ENCODE results near the gene RYR2. TPM values are rescaled to one million over a fixed set of nuclear protein-coding genes. Genes with fewer than 3 reads are reported as not detected.
A peak's percentile ranks its signal among the peaks of the same experiment; 100 is the strongest.

Gene RYR2
- total and polyA plus RNA-seq, 2 of the 8 experiments (the other 6 are each of a cell fraction or from before 2014, with no cell fraction given), result 1.3 to 4.4 TPM

DNA sequence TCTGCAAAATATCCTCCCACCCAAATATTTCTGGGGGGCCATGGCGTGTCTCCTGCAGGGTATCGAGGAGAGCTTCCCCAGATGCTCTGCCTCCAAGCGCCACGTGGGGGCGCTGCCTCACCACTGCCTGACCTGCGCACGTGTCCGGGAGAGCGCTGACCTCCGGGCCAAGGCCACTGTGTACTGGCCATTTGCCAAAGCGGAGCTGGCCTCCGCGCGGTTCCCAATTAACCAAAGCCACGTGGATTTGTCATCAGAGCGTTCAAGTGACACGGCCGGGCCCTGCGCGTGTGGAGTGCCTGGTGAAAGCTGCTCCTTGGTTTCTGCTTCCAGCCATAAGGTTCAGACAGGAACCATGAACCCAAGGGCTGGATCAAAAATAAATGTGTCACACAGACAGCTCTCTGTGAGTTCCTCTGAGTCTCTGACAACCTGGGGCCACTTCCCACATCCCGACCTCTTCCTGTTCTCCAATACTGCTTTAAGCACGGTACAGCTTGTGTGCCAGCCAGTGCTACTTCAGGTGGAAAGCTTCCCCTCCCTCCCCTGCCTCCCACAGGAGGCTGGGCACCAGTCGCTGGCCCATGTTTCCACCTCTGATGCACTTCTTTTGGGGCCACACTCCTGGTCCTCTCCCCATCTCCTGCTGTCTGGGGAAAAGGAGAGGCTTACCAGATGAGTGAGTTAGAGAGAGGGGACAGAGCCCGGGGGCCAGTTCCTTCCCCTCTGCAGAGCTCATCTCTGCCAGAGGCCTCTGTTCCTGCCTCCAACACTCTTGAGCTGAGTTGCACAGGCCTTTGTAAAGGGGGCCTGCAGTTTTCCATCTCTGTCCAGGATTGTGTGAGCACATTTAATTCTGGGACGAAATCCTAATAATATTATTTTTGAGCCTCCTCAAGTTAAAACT is 822.6 kb downstream of the RYR2 start (continued):
- peak in 1 of 2 experiments; percentile 68; a peak in 2 of 4 replicates for TF ChIP-seq HDAC2 (IDR thresholded peaks at IDR 0.05; ENCODE audit: borderline replicate concordance in 1 of 2, low read depth in 2 of 2, low read length in 2 of 2)
- TF ChIP-seq EGR1 (IDR thresholded peaks at IDR 0.05; ENCODE audit: borderline replicate concordance, low read depth, low read length), result no peak
- peak; percentile 55; the same call in 1 of the 2 replicates for TF ChIP-seq YY1 (IDR thresholded peaks at IDR 0.05; ENCODE audit: low read depth, low read length)
- TF ChIP-seq NRF1 (IDR thresholded peaks at IDR 0.05; ENCODE audit: low read depth, low read length), result no peak
- TF ChIP-seq HDAC6 (IDR thresholded peaks at IDR 0.05; ENCODE audit: low read depth, low read length), result no peak
- no peak for TF ChIP-seq EP300 (IDR thresholded peaks at IDR 0.05; ENCODE audit: borderline replicate concordance in 1 of 2, low read depth in 2 of 2, low read length in 2 of 2)
- no peak for TF ChIP-seq CTBP2 (IDR thresholded peaks at IDR 0.05; ENCODE audit: borderline replicate concordance, insufficient read depth, insufficient read length, low read length)
- peak; percentile 97 to 98 for TF ChIP-seq RAD21 (IDR thresholded peaks at IDR 0.05 in 1 of 2, conservative IDR thresholded peaks at IDR 0.05 in 1 of 2; ENCODE audit: low read depth in 2 of 2, low read length in 2 of 2)
- no peak for TF ChIP-seq KDM5A (IDR thresholded peaks at IDR 0.05; ENCODE audit: low read length)
